ENCODE data around the gene CUL3. TPM values are rescaled to one million over a fixed set of nuclear protein-coding genes. Genes with fewer than 3 reads are reported as not detected.

CUL3 gene
- total RNA-seq, 4 donors from 2014 or later, result 68.5 to 75.1 (median 70.8) TPM

DNA sequence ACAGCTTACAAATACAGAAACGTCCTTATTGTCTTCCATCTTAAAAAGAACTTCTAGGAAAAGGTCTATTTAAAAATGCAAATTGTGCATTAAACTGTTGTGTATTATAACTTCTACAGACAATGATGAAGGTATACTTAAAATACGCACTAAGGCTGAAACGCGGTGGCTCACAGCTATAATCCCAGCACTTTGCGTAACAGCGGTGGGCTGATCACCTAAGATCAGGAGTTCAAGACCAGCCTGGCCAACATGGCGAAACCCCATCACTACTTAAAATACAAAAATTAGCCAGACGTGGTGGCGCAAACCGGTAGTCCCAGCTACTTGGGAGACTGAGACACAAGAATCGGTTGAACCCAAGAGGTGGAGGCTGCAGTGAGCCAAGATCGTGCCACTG lies 4.9 kb downstream of the CUL3 start:
- Histone ChIP-seq H3K9me3 (no peaks in the 10 kb centered on the region), H3K36me3 (no peaks in the 10 kb centered on the region), H3K4me1 (peaks cover 18 to 81% (median 23%) of the 10 kb centered on the region in 3 donors), H3K4me3 (no peak overlapping the region), H3K27me3 (no peaks in the 10 kb centered on the region), H3K27ac (no peak overlapping the region)
- WGBS, 2 donors (ENCODE audit: low coverage in 1 of 2), result 50 to 91% methylated on average over 1 to 12 of the region's 12 CpGs
- no peak for ATAC-seq
- TF ChIP-seq EP300 (IDR thresholded peaks at IDR 0.05), result no peak
- no peak for TF ChIP-seq POLR2A (IDR thresholded peaks at IDR 0.05)
- TF ChIP-seq POLR2AphosphoS5 (IDR thresholded peaks at IDR 0.05), result no peak
- TF ChIP-seq CTCF (IDR thresholded peaks at IDR 0.05), result no peak

DNA sequence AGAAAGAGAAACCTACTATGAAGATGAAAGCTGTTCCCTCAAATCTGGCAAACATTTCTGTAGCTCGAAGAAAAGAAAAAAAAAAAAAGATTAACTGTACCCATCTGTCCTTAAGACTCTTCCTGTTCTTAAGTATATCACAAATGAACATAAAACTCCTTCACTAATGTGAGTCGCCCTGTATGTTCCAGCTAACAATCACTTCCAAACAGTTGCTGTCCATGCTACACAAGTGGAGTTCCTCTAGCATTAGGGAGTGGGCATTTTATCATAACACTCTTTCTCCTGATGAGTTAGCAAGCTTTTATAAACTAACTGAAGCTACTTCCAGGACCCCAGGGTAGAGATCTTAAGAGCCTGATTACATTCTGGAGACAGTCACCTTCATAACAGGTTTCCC lies 5.8 kb downstream of the CUL3 start:
- Histone ChIP-seq H3K4me3 (no peak overlapping the region), H3K36me3 (no peaks in the 10 kb centered on the region), H3K4me1 (peaks cover 21 to 89% (median 24%) of the 10 kb centered on the region in 3 donors), H3K27me3 (no peaks in the 10 kb centered on the region), H3K27ac (no peak overlapping the region), H3K9me3 (no peaks in the 10 kb centered on the region)
- TF ChIP-seq POLR2A (IDR thresholded peaks at IDR 0.05) (no peak), EP300 (IDR thresholded peaks at IDR 0.05) (no peak), POLR2AphosphoS5 (IDR thresholded peaks at IDR 0.05) (no peak), CTCF (IDR thresholded peaks at IDR 0.05) (no peak)
- no peak for ATAC-seq
- 8 to 18% methylated on average over 2 of the region's 2 CpGs for WGBS, 2 donors (ENCODE audit: low coverage in 1 of 2)

DNA sequence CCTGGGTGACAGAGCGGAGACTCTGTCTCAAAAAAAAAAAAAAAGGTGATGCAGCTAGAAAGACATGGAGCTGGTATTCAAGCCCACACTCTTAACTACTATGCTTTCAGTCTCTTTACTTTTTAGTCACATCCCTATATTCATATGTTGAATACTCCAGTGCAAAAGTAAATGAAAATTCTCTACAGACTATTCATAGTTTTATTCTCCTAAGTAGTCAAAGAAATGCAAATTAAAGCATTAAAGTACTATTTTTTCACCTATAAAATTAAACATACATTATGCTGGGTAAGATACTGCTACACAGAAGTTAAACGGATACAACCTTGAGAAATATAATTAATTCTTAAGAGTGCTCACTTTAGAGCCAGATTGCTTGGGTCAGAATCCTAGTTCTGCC lies 7.6 kb downstream of the CUL3 start:
- TF ChIP-seq POLR2AphosphoS5 (IDR thresholded peaks at IDR 0.05) (no peak), EP300 (IDR thresholded peaks at IDR 0.05) (no peak), CTCF (IDR thresholded peaks at IDR 0.05) (no peak), POLR2A (IDR thresholded peaks at IDR 0.05) (no peak)
- H3K27me3 ChIP-seq, result no peaks in the 10 kb centered on the region
- no peaks in the 10 kb centered on the region for H3K9me3 ChIP-seq
- peaks cover 19 to 95% (median 21%) of the 10 kb centered on the region in 3 donors for H3K4me1 ChIP-seq
- WGBS, 2 donors (ENCODE audit: low coverage in 1 of 2), result 47 to 84% methylated on average over 1 to 2 of the region's 2 CpGs
- no peak overlapping the region for H3K4me3 ChIP-seq
- no peak overlapping the region for H3K27ac ChIP-seq
- no peaks in the 10 kb centered on the region for H3K36me3 ChIP-seq
- no peak for ATAC-seq

DNA sequence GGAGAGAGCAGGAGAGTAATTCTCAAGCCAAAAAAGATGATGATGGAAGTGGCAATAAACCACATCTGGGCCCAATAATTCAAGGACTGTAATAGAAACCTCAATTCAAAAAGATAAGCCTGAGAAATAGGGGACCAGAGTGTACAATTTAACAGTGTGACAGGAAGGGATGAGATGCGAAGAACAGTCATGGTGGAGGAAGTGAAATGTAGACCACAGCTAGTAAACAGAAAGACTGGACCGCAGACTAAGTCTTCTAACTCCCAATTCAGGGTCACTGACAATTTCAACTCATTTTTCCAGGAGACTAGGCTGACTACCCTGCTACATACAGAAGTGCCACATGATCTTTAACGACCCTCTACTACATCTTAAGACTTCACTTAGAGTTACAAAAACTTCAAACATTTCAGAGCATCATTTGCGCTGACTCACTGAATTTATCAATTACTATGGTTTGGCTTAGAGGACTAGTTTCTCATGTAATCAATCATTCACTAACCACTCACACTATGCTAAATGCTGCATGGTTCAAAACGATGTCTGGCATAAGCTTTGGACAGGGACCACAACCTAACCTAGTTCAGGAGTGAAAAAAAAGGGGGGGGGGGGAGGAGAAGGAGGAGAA lies 9.0 kb downstream of the CUL3 start:
- 66 to 78% methylated on average over 5 of the region's 5 CpGs for WGBS, 2 donors (ENCODE audit: low coverage in 1 of 2)
- ATAC-seq, result no peak
- H3K36me3 ChIP-seq, result no peaks in the 10 kb centered on the region
- TF ChIP-seq CTCF (IDR thresholded peaks at IDR 0.05), result no peak
- TF ChIP-seq EP300 (IDR thresholded peaks at IDR 0.05), result no peak
- TF ChIP-seq POLR2A (IDR thresholded peaks at IDR 0.05), result no peak
- TF ChIP-seq POLR2AphosphoS5 (IDR thresholded peaks at IDR 0.05), result no peak
- no peaks in the 10 kb centered on the region for H3K9me3 ChIP-seq
- no peak overlapping the region for H3K27ac ChIP-seq
- peaks cover 16 to 95% (median 19%) of the 10 kb centered on the region in 3 donors for H3K4me1 ChIP-seq
- no peak overlapping the region for H3K4me3 ChIP-seq
- H3K27me3 ChIP-seq, result no peaks in the 10 kb centered on the region

GRCh38 chr2:224574423-224575084 lies 10.6 kb downstream of the CUL3 start:
- Histone ChIP-seq H3K4me1 (peaks cover 22 to 98% (median 25%) of the 10 kb centered on the region in 3 donors), H3K27me3 (no peaks in the 10 kb centered on the region), H3K27ac (no peak overlapping the region), H3K9me3 (no peaks in the 10 kb centered on the region), H3K4me3 (no peak overlapping the region), H3K36me3 (no peaks in the 10 kb centered on the region)
- no peak for ATAC-seq
- TF ChIP-seq POLR2AphosphoS5 (IDR thresholded peaks at IDR 0.05) (no peak), CTCF (IDR thresholded peaks at IDR 0.05) (no peak), EP300 (IDR thresholded peaks at IDR 0.05) (no peak), POLR2A (IDR thresholded peaks at IDR 0.05) (no peak)
- WGBS, 2 donors (ENCODE audit: low coverage in 1 of 2), result 49 to 53% methylated on average over 3 of the region's 3 CpGs

Measured in gastroesophageal sphincter (tissue), 4 donors.